ENCODE measurements around the gene DLG5. TPM values are rescaled to one million over a fixed set of nuclear protein-coding genes. Genes with fewer than 3 reads are reported as not detected.
A peak's percentile ranks its signal among the peaks of the same experiment; 100 is the strongest.

DLG5 gene
- total and polyA plus RNA-seq, 8 donors: 11.3 to 19.4 (median 13.5) TPM

DNA sequence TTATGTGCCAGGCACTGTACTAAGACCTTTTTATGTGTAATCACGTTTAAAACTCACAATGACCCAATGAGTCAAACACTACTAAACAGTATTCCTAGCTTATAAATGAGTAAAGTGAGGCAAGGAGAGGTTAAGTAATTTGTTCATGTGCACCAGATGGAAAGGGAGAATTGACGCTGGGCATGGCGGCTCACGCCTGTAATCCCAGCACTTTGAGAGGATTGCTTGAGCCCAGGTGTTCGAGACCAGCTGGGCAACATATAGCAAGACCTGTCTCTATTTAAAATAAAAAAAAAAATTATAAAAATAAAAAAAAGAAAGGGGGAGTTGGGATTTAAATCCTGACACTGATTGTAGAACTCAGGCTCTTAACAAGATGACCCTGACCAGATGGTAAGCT is 46.7 kb upstream of the DLG5 start:
- Histone ChIP-seq H3K9me3 (no peaks in the 10 kb centered on the region), H3K4me1 (peaks cover 0 to 7% (median 0%) of the 10 kb centered on the region in 3 donors), H3K4me3 (no peak overlapping the region), H3K36me3 (peaks cover 0 to 15% (median 0%) of the 10 kb centered on the region in 3 donors), H3K27ac (no peak overlapping the region), H3K27me3 (no peaks in the 10 kb centered on the region)
- FAIRE-seq: no peak
- DNase-seq: no peak
- ATAC-seq: no peak
- TF ChIP-seq, protein P1, sequence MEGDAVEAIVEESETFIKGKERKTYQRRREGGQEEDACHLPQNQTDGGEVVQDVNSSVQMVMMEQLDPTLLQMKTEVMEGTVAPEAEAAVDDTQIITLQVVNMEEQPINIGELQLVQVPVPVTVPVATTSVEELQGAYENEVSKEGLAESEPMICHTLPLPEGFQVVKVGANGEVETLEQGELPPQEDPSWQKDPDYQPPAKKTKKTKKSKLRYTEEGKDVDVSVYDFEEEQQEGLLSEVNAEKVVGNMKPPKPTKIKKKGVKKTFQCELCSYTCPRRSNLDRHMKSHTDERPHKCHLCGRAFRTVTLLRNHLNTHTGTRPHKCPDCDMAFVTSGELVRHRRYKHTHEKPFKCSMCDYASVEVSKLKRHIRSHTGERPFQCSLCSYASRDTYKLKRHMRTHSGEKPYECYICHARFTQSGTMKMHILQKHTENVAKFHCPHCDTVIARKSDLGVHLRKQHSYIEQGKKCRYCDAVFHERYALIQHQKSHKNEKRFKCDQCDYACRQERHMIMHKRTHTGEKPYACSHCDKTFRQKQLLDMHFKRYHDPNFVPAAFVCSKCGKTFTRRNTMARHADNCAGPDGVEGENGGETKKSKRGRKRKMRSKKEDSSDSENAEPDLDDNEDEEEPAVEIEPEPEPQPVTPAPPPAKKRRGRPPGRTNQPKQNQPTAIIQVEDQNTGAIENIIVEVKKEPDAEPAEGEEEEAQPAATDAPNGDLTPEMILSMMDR (IDR thresholded peaks at IDR 0.05): no peak
- 93% methylated on average over 5 of the region's 5 CpGs for WGBS, 2 donors
- intact Hi-C loops (cut with DNase I): loop anchor here in 1 of 3 donors (10.0 kb wide), 1 partner anchor 128 kb away; no protein-coding TSS in a partner anchor

DNA sequence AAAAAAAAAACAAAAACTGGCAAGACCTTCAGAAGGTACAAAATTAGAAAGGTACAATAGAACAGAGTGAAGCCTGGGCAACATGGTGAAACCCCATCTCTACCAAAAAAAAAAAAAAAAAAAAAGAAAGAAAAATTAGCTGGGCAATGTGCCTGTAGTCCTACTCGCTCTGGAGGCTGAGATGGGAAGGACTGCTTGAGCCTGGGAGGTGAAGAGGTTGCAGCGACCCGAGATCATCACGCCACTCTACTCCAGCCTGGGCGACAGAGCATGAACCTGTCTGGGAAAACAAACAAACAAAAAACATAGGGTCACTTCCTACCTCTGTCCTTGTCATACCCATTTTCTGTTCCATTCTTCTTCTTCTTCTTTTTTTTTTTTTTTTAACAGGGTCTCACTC is 45.6 kb upstream of the DLG5 start:
- TF ChIP-seq, protein P1 (IDR thresholded peaks at IDR 0.05): no peak
- WGBS, 2 donors: 83 to 89% methylated on average over 5 of the region's 5 CpGs
- peaks cover 0 to 7% (median 0%) of the 10 kb centered on the region in 3 donors for H3K36me3 ChIP-seq
- no peaks in the 10 kb centered on the region for H3K9me3 ChIP-seq
- no peak for FAIRE-seq
- no peaks in the 10 kb centered on the region for H3K27me3 ChIP-seq
- no peak for ATAC-seq
- peaks cover 0 to 7% (median 0%) of the 10 kb centered on the region in 3 donors for H3K4me1 ChIP-seq
- DNase-seq: no peak
- H3K27ac ChIP-seq: no peak overlapping the region
- intact Hi-C loops (cut with DNase I): loop anchor here in 1 of 3 donors (10.0 kb wide), 1 partner anchor 127 kb away; no protein-coding TSS in a partner anchor
- no peak overlapping the region for H3K4me3 ChIP-seq

DNA sequence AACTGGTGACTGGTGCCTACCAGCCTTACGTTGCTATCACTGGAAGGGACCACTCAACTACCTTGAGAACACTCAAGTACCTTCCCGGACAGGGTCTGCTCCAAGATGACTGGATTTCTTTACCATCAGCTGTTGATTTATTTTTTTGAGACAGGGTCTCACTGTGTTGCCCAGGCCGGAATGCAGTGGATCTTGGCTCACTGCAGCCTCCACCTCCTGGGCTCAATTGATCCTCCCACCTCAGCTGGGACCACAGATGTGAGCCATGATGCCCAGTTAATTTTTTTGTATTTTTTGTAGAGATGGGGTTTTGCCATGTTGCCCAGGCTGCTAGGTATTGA is 45.2 kb upstream of the DLG5 start:
- peak in 1 of 4 donors; percentile 21 for ATAC-seq
- no peak for FAIRE-seq
- no peak for DNase-seq
- peaks cover 0 to 7% (median 0%) of the 10 kb centered on the region in 3 donors for H3K4me1 ChIP-seq
- no peaks in the 10 kb centered on the region for H3K27me3 ChIP-seq
- H3K4me3 ChIP-seq: no peak overlapping the region
- peak overlapping the region in 2 of 4 donors; percentile 34 to 44 for H3K27ac ChIP-seq
- no peaks in the 10 kb centered on the region for H3K9me3 ChIP-seq
- TF ChIP-seq, protein P1 (IDR thresholded peaks at IDR 0.05): no peak
- intact Hi-C loops (cut with DNase I): loop anchor here in 1 of 3 donors (10.0 kb wide), 1 partner anchor 127 kb away; no protein-coding TSS in a partner anchor
- H3K36me3 ChIP-seq: peaks cover 0 to 3% (median 0%) of the 10 kb centered on the region in 3 donors
- 91 to 94% methylated on average over 3 of the region's 3 CpGs for WGBS, 2 donors

DNA sequence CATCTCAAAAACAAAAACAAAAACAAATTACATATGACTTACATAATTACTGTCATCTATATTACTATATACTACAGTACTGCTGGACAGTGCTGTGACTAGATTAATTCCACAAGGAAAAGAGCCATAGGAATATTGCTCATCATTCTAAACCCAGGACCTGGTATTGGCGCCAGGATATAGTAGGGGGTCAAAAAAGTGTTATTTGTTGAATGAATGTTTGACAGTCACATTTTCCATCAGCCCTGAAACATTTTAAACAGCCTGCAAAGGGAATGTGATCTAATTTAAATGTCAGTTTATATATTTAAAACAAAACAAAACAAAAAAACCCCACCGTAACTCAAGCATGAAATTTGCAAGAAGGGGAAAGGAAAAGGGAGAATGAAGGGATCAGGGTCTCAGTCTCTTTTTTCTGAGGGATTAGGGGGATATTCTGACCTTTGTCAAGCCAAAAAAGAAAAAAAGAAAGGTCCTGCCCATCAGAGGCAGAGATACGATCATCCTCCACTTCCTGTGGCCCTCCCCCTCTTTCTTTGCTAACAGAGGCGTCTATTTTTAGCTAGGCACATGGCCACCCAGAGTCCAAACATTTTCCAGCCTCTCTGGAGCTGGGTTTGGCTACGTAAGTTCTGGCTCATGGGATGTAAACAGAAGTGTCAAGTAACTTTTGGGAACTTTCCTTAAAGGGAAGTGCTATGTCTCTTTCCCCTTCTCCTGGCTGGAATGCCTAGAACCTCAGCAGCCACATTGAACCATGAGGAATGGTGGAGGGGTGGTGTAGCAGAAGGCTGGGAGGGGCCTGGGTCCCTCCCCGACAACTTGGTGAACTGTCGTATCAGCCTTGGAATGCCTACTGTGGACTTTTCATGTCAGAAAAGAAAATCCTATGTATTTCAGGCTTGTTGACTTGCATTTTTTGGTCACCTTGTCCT is 44.6 kb upstream of the DLG5 start:
- peaks cover 0 to 7% (median 0%) of the 10 kb centered on the region in 3 donors for H3K4me1 ChIP-seq
- H3K27ac ChIP-seq: peak overlapping the region in 2 of 4 donors; percentile 34 to 44
- H3K36me3 ChIP-seq: no peaks in the 10 kb centered on the region
- WGBS, 2 donors: 40 to 45% methylated on average over 7 of the region's 7 CpGs
- no peaks in the 10 kb centered on the region for H3K9me3 ChIP-seq
- no peak overlapping the region for H3K4me3 ChIP-seq
- TF ChIP-seq, protein P1 (IDR thresholded peaks at IDR 0.05): no peak
- ATAC-seq (peak; percentile 84 to 92 (median 88)), DNase-seq (peak in 4 of 6 donors; percentile 34 to 68 (median 43)), FAIRE-seq (peak; percentile 13)
- intact Hi-C loops (cut with DNase I): loop anchor here in 1 of 3 donors (10.0 kb wide), 1 partner anchor 126 kb away; no protein-coding TSS in a partner anchor
- no peaks in the 10 kb centered on the region for H3K27me3 ChIP-seq

Data from pancreas (tissue), 10 donors.